Globus pallidus (tissue), 1 donor: Measurements from ENCODE around the gene FAM174C.

Experiments
- DNase-seq: peaks from one replicate; pipeline ENCODE4 v3.0.0-alpha.2; 2015; ENCODE audit warnings: low spot score

The FAM174C gene

GRCh38 chr19:1286487-1287353, 11.4 kb downstream of the FAM174C start:
- no peak for DNase-seq

DNA sequence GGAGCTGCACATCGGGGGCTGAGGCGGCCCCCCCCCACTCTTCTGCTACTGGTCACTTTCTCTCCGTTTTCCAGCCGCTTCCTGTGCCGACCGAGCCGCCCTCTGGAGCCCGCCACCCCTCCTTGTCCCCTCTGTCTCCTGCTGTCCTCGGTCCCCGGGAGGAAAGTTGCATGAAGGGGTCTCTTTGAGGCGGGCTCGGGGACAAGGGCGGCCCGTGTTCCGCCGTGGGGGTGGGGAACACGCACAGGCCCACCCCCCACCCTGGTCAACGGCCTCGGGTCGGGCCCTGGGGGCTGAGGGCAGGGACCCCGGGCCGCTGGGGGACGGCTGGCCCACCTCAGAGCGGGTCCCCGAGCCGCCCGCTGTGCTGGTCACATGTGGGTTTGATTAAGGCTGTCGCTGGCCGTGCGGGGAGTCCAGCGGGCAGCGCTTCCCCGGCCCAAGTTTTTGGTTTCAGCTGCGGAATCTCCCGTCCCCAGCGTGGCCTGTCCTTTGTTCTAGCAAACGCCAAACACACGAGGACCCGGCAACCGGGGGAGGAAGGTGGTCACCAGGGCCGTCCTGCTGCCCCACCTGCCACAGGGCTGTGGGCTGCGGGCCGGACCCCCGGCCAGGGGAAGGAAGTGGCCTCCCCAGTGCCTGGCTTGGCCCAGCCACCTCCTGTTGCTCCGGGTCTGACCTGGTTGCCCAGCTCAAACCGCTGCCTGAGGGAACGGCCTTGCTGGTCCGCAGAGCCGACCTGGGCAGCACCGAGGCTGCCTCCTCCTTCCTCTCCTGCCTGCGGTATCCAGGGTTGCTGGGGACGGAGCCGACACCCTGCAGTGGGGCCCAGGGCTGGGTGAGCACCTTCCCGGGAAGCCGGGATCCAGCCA, 12.3 kb downstream of the FAM174C start:
- no peak for DNase-seq

- DNase-seq = no peak
Measured at GRCh38 chr19:1288226-1288612, 12.9 kb downstream of the FAM174C start.

- DNase-seq = no peak
Measured at GRCh38 chr19:1288833-1289685, 13.7 kb downstream of the FAM174C start.

- no peak for DNase-seq
Measured at GRCh38 chr19:1289686-1290025, 14.3 kb downstream of the FAM174C start.

DNA sequence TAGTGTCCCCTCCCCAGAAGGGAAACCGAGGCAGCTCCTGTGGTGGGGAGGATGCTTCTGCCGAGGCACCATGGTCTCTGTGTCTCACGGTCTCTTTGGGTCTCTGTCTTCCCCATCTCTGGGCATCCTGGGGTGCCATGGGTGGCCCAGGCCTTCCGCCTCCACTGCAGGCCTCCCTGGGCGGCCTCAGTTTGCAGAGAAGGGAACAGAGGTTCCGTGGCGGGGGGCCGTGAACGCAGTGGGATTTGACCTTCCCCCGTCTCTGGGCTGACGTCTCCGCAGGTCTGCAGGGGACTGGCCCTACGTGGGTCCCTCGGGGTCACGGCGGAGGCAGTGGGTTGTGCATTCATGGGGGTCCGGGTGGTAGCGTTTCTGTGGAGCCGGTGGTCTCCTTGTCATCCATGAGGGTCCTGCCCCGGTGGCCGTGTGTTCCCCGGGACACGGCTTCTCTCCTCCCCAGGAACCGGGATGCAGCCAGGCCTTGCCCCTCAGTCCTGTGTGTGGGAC, 14.9 kb downstream of the FAM174C start:
- DNase-seq = no peak

- DNase-seq = no peak
Measured at GRCh38 chr19:1290703-1291651, 15.6 kb downstream of the FAM174C start.

DNA sequence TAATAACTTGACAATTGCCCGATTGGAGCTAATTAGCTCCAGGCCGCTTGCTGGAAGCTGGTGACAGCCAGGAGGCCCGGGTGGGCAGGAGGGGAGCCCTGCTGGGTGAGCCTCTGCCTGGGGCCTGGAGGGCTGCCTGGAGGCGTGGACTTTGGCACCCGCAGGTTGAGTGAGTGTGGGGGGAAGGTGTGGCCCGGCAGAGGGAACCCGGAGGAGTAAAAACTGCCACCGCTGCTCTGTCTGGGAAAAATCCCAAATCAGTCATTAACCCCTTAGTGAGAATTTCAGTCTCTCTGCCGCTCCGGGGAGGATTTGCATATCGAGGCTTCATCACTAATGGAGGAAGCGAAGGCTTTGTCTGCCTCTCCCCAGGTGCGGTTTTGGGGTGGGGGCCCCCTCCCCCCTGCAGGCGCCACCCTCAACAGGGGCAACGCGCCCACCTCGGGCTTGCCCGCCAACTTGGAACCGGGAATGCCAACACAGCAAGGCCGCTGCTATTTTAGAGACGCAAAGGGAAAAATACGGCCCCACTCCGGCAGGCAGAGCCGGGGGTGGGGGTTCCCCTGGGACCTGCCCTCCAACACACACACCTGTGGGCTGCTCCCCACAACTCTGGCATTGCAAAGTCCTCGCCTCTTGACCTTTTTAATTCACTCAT, 16.6 kb downstream of the FAM174C start:
- no peak for DNase-seq

GRCh38 chr19:1292419-1293151, 17.3 kb downstream of the FAM174C start:
- DNase-seq = no peak

DNA sequence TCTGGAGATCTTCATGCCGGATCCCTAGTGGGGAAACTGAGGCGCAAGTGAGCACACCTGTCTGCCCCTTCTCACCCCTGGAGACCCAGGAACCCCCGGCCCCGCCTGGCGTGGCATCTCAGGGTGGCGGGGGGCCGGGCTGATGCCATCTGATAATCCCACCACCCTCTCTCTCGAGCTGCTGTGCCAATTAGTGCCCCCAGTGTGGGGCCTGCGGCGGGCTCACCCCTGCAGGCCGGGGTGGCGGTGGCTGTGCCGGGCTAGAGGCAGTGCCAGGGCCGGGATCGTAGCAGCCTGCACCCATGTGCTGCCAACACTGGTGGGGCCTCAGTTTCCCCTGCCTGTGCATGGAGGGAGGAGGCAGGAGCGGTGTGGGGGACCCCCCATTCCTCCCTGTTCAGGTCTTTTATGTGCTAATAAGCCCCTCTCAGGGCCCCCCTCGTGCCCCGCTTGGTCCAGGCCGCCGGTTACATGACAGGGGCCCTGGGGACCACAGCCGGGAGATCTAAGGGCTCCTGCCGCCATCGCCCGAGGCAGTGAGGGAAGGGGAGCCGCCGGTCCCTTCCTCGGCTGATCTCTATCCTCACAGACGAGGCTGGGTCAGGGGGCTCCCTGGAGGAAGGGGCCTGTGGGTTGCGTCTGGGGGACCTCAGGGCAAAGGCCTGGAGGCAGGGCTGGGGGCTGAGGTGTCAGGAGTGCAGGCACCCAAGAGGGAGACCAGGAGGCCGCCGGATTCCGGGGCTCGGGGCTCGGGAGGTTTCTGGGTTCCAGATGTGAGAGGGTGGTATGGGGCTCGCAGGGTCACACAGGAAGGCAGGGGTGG, 18.7 kb downstream of the FAM174C start:
- no peak for DNase-seq

DNA sequence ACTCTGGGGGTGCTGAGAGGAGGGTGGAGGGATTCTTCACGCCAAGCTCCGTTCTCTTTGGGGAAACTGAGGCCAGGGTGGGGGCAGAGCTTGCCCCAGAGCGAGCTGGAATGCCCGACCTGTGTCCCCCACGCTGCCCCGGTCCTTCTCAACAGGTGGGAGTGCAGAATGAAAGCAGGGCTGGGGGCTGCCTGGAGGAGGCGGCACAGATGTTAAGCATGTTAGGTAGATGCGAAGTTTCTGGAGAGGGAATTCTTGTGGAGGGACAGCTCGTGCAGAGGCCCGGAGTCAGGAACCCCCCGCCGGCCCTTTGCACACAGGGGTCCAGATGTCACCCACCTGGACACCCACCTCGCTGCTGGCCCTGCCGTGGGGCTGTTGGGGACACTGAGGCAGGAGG, 19.4 kb downstream of the FAM174C start:
- no peak for DNase-seq

DNA sequence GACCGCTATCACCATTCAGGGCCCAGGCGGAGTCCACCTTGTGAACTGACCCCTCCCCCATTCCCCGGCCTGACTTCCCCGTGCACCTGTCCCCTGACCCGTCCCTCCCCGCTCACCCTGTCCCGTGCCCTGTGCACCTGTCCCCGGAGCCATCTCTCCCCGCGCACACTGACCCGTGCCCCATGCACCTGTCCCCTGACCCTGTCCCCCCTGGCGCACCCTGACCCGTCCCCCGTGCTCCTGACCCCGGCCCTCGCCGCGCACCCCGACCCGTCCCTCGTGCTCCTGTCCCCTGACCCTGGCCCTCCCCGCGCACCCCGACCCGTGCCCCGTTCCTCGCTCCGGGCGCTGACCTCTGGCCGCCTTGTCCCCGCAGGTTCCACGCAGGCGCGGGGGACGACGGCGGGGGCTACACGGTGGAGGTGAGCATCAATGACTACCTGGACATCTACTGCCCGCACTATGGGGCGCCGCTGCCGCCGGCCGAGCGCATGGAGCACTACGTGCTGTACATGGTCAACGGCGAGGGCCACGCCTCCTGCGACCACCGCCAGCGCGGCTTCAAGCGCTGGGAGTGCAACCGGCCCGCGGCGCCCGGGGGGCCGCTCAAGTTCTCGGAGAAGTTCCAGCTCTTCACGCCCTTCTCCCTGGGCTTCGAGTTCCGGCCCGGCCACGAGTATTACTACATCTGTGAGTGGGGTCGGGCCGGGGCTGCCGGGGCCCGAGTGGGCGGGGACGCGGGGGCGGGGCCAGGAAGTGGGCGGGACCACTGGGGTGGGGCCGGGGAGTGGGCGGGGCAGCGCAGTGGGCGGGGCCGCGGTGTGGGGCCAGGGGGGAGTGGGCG, 20.1 kb downstream of the FAM174C start:
- DNase-seq = no peak

GRCh38 chr19:1296078-1296477, 20.7 kb downstream of the FAM174C start:
- DNase-seq = no peak

DNA sequence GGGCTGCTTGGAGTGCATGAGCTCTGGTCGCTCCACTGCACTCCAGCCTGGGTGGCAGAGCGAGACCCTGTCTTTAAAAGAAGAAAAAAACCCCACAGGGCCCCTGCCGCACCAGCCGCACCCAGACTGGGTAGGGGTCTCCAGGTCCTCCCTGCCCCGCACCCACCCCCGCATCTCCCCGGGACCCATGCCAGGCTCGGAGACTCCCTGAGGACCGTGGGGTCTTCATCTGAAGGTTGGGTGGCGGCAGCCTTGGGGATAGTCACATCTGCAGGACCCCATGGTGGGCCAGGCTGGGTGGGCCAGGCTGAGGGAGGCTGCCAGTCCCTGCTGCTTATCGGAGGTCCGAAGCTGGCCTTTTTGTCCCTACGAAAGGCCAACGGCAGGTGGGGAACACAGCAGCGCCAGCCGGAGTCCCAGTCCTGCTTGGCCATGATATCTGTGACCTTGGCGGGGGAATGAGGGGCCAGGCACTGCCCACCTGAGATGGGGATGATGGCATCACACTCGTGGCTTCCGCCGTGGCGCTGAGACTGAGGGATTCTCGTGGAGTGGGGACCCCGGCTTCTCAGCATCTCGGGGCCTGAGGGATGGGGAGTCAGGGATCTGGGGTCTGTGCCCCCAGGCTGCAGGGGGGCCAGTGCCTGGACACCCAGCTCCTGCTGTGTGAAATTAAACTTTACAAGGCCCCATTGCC, 21.4 kb downstream of the FAM174C start:
- no peak for DNase-seq

DNA sequence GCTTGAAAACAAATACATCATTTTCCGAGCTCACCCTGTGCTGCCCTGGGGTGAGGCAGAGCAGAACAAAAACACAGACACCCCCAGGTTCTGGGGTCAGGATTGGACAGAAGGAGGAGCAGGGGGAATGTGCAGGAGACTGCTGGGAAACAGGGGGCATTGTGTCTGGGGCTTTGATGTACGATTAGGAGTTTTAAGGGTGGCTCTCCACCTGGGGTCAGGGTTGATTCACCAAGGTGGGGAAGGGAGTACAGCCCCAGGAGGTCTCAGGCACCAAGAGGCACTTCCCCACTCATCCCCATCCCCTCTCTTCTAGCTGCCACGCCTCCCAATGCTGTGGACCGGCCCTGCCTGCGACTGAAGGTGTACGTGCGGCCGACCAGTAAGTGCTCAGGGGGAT, 22.9 kb downstream of the FAM174C start:
- DNase-seq = no peak

GRCh38 chr19:1299801-1300200, 24.5 kb downstream of the FAM174C start:
- DNase-seq = no peak
